OCI-LY3 (cell line): ENCODE results near the gene KLB.

Source experiments
- H2AFZ ChIP-seq: fragments of 200-600, 300-600 bp; shearing (Covaris generic); 2 replicates; pipeline ENCODE4 v1.6.0; 2014; ENCODE audit warnings: antibody characterized with exemption, low read depth, low read length
- H3K27ac ChIP-seq: fragments of 200-600, 300-600 bp; sonication (generic); 2 replicates; pipeline ENCODE4 v1.5.1; 2014; ENCODE audit warnings: mild to moderate bottlenecking, low read length, moderate library complexity, mixed read lengths
- H3K27me3 ChIP-seq: fragments of 200-600, 300-600 bp; sonication (generic); 2 replicates; pipeline ENCODE4 v1.6.1; 2014; ENCODE audit warnings: low read depth, low read length, mixed read lengths
- H3K36me3 ChIP-seq: fragments of 200-600, 300-600 bp; sonication (generic); replicated peaks from 2 replicates; pipeline ENCODE3; 2014; ENCODE audit warnings: low read depth, low read length, mixed read lengths
- H3K4me1 ChIP-seq: fragments of 300-600, 200-600 bp; sonication (generic); 2 replicates; pipeline ENCODE4 v1.6.1; 2014; ENCODE audit warnings: low read length, mixed read lengths
- H3K4me2 ChIP-seq: fragments of 200-600, 300-600 bp; sonication (generic); 2 replicates; pipeline ENCODE4 v1.6.1; 2014; ENCODE audit warnings: low read length, mixed read lengths
- H3K4me3 ChIP-seq: fragments of 300-600, 200-600 bp; sonication (generic); 2 replicates; pipeline ENCODE4 v1.5.1; 2014; ENCODE audit warnings: antibody characterized with exemption, mild to moderate bottlenecking, low read length, moderate library complexity
- H3K79me2 ChIP-seq: fragments of 300-600, 200-600 bp; shearing (Covaris generic); 2 replicates; pipeline ENCODE4 v1.6.1; 2014; ENCODE audit warnings: mild to moderate bottlenecking, low read length, mixed read lengths
- H3K9ac ChIP-seq: fragments of 300-600, 200-600 bp; shearing (Covaris generic); 2 replicates; pipeline ENCODE4 v1.6.0; 2014; ENCODE audit warnings: mild to moderate bottlenecking, low read length, moderate library complexity
- H3K9me3 ChIP-seq: fragments of 200-600, 300-600 bp; shearing (Covaris generic); 2 replicates; pipeline ENCODE4 v1.6.1; 2014; ENCODE audit warnings: low read length, mixed read lengths; ENCODE audit not compliant: insufficient read depth
- H4K20me1 ChIP-seq: fragments of 200-600, 300-600 bp; sonication (generic); 2 replicates; pipeline ENCODE4 v1.6.1; 2016; ENCODE audit warnings: low read length, mixed read lengths; ENCODE audit not compliant: insufficient read depth
- EZH2phosphoT487 ChIP-seq: fragments of 200-600 bp; shearing (Covaris generic); IDR thresholded peaks from 2 replicates; pipeline ENCODE4 v1.6.1; 2018; ENCODE audit warnings: antibody characterized with exemption, mixed run types, low read depth
- TF ChIP-seq, protein P1 (sequence below): fragments of 200-600, 300-600 bp; sonication (generic); IDR thresholded peaks from 2 replicates; pipeline ENCODE4 v1.5.1; 2014; ENCODE audit warnings: antibody characterized with exemption, low read length, low read depth

KLB gene

DNA sequence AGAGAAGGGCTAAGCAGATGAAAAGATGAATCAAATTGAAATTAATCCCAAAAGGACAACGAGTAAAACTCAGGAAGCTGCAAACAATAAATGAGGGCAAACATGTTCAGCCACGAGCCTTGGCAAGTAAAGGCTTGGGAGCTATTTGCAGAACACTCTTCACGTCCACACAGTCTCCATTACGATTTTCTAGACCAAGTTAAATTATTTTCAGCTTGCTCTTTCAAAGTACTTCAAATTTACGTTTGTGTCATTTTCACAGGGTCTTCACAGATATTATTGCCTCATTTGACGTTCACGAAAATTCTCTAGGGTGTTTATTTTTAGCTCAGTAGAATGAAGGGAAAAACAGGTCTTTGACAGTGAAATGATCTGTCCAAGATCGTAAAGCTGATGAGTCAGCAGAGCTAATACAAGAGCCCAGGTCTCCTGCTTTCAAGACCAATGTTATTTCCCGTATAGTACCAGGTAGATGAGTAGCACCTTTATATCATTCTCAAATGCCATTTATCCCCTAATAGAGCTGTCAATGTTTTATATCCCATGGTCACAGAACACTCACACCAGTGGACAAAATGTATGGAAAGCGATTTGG, 20.9 kb downstream of the KLB start:
- Histone ChIP-seq H3K27me3 (no peaks in the 10 kb centered on the region), H3K4me3 (no peak overlapping the region), H3K4me1 (no peaks in the 10 kb centered on the region), H4K20me1 (no peaks in the 10 kb centered on the region), H3K36me3 (no peaks in the 10 kb centered on the region), H3K9me3 (no peaks in the 10 kb centered on the region), H3K9ac (no peak overlapping the region), H3K79me2 (no peaks in the 10 kb centered on the region), H2AFZ (no peak overlapping the region), H3K27ac (no peak overlapping the region), H3K4me2 (no peak overlapping the region)
- TF ChIP-seq, protein P1, sequence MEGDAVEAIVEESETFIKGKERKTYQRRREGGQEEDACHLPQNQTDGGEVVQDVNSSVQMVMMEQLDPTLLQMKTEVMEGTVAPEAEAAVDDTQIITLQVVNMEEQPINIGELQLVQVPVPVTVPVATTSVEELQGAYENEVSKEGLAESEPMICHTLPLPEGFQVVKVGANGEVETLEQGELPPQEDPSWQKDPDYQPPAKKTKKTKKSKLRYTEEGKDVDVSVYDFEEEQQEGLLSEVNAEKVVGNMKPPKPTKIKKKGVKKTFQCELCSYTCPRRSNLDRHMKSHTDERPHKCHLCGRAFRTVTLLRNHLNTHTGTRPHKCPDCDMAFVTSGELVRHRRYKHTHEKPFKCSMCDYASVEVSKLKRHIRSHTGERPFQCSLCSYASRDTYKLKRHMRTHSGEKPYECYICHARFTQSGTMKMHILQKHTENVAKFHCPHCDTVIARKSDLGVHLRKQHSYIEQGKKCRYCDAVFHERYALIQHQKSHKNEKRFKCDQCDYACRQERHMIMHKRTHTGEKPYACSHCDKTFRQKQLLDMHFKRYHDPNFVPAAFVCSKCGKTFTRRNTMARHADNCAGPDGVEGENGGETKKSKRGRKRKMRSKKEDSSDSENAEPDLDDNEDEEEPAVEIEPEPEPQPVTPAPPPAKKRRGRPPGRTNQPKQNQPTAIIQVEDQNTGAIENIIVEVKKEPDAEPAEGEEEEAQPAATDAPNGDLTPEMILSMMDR: no peak
- TF ChIP-seq EZH2phosphoT487: no peak

DNA sequence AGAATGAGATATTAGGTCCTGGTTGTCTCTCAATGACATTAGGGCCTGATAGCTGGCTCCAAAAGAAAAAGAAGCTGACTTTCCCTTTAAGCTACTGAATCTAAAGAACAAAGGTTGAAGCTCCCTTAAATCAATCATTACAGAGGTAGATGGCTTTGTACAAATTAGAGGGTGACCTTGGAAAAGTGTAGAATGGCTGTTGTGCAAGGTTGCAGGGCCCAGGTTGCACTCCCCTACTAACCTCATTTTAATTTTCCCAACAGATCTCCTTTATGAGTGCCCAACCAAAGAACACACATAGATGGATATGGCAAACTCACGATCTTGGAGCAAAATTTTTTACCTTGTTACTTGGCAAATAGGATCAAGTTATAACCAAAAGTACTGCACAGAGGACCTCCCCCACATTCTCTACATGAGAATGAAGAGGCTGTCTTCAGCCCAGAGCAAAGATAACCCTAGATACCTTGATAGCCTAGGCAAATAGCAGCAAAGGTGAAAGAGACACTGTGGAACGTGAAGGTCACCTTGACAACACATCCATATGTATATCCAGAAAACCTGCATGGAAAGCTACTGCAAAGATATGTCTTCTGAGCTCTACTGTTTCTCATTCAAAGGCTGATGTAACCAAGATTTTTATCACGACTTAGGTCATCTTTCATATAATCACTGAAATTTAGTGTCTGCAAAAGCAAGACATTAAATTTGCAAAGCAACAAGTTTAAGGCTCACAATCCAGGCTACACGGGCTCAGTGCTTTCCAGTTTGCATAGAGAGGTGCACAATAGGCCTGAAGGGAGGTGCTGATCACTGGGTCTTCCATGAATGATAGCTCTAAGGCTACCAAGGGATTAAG, 23.0 kb downstream of the KLB start:
- no peak overlapping the region for H2AFZ ChIP-seq
- H3K36me3 ChIP-seq: no peaks in the 10 kb centered on the region
- TF ChIP-seq EZH2phosphoT487: no peak
- TF ChIP-seq, protein P1: no peak

DNA sequence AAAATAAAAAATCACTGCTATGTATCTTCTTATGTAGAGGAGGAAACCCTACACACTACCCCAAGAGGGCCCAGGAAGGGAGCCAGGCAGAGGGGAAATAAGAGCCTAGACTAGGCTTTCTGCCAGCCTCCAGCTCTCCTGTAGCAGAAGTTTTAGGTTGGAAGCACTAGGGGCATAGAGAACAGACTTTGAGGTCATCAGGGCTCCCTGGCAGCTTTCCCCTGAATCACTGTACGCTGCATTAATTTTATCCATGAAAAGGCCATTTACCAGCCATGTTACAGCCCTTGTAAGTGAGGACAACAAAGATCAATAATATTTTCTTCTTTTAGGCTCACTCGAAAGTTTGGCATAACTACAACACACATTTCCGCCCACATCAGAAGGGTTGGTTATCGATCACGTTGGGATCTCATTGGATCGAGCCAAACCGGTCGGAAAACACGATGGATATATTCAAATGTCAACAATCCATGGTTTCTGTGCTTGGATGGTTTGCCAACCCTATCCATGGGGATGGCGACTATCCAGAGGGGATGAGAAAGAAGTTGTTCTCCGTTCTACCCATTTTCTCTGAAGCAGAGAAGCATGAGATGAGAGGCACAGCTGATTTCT, 27.3 kb downstream of the KLB start:
- Histone ChIP-seq H3K27me3 (0 out of 2 replicates have a peak, but pooled peaks cover 2% of the 10 kb centered on the region), H3K4me3 (no peak overlapping the region), H4K20me1 (no peaks in the 10 kb centered on the region), H3K9ac (no peak overlapping the region), H2AFZ (no peak overlapping the region), H3K79me2 (no peaks in the 10 kb centered on the region), H3K36me3 (no peaks in the 10 kb centered on the region), H3K4me2 (no peak overlapping the region), H3K4me1 (peaks cover 6% of the 10 kb centered on the region), H3K9me3 (no peaks in the 10 kb centered on the region), H3K27ac (no peak overlapping the region)
- TF ChIP-seq, protein P1: no peak
- TF ChIP-seq EZH2phosphoT487: no peak

More for the DNA sequence above, 23.0 kb downstream of the KLB start:
- Histone ChIP-seq H3K9ac (no peak overlapping the region), H4K20me1 (no peaks in the 10 kb centered on the region), H3K4me3 (no peak overlapping the region), H3K79me2 (no peaks in the 10 kb centered on the region), H3K4me1 (no peaks in the 10 kb centered on the region), H3K27me3 (no peaks in the 10 kb centered on the region), H3K27ac (no peak overlapping the region), H3K9me3 (no peaks in the 10 kb centered on the region), H3K4me2 (no peak overlapping the region)
